ENCODE data around the gene DRC1.

DNA sequence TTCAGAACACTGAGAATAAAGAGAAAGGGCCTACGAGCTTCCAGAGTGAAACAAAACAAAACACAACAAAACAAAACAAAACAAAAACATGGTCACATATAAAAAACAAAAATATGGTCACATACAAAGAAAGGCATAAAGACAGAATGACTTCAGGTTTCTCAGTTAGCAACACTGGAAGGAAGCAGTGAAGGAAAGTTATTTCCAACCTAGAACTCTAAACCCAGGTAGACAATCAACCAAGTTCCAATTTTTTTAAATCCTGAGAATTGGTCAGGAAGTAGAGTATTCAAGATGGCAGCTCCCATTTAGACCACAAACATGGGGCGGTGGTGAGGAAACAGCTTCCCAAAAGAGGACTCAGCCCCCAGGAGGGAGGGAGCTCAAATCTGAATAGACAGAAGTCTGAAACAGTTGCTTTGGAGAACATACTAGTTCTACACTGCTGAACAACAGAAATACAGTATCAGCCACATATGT, 9.1 kb downstream of the DRC1 start:
- TF ChIP-seq, protein P1, sequence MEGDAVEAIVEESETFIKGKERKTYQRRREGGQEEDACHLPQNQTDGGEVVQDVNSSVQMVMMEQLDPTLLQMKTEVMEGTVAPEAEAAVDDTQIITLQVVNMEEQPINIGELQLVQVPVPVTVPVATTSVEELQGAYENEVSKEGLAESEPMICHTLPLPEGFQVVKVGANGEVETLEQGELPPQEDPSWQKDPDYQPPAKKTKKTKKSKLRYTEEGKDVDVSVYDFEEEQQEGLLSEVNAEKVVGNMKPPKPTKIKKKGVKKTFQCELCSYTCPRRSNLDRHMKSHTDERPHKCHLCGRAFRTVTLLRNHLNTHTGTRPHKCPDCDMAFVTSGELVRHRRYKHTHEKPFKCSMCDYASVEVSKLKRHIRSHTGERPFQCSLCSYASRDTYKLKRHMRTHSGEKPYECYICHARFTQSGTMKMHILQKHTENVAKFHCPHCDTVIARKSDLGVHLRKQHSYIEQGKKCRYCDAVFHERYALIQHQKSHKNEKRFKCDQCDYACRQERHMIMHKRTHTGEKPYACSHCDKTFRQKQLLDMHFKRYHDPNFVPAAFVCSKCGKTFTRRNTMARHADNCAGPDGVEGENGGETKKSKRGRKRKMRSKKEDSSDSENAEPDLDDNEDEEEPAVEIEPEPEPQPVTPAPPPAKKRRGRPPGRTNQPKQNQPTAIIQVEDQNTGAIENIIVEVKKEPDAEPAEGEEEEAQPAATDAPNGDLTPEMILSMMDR (IDR thresholded peaks at IDR 0.05): no peak
- TF ChIP-seq POLR2A (IDR thresholded peaks at IDR 0.05) (no peak), POLR2AphosphoS5 (IDR thresholded peaks at IDR 0.05; ENCODE audit: insufficient read depth in 1 of 2, low read depth in 1 of 2) (no peak)

All from vagina (tissue), 2 donors.